Neural crest cell (in vitro differentiated cells): ENCODE measurements around the gene SERPINA12. TPM values are rescaled to one million over a fixed set of nuclear protein-coding genes. Genes with fewer than 3 reads are reported as not detected.

ENCODE experiments used
- DNase-seq: peaks from one replicate; pipeline ENCODE4 v3.0.0; 2021; ENCODE audit warnings: low read depth, mixed read lengths, low spot score
- H3K27ac Mint-ChIP-seq: one replicate; pipeline ENCODE4 v1.8.0; 2021; ENCODE audit warnings: mild to moderate bottlenecking, mixed read lengths; ENCODE audit not compliant: unreplicated experiment
- H3K27me3 Mint-ChIP-seq: 2 replicates; pipeline ENCODE4 v1.8.0; 2021; ENCODE audit warnings: low read depth, mild to moderate bottlenecking, mixed read lengths
- H3K36me3 Mint-ChIP-seq: 2 replicates; pipeline ENCODE4 v1.8.0; 2021; ENCODE audit warnings: low read depth, mild to moderate bottlenecking, mixed read lengths
- H3K4me1 Mint-ChIP-seq: 2 replicates; pipeline ENCODE4 v1.8.0; 2021; ENCODE audit warnings: mixed read lengths
- H3K4me3 Mint-ChIP-seq: one replicate; pipeline ENCODE4 v1.8.0; 2021; ENCODE audit warnings: mild to moderate bottlenecking, mixed read lengths
- H3K9me3 Mint-ChIP-seq: 2 replicates; pipeline ENCODE4 v1.8.0; 2021; ENCODE audit warnings: mixed read lengths
- total RNA-seq: library from RNA; stranded (reverse); gene quantifications from 2 replicates; pipeline ENCODE4 v1.2.1, GENCODE V29; 2021
- TF ChIP-seq, protein P1 (sequence below): fragments of 200-600 bp; sonication (generic); conservative IDR thresholded peaks from 2 replicates; pipeline ENCODE4 v1.5.0; 2021; ENCODE audit warnings: antibody characterized with exemption, mild to moderate bottlenecking

Gene SERPINA12
- total RNA-seq, 1 donor from 2014 or later = not detected

DNA sequence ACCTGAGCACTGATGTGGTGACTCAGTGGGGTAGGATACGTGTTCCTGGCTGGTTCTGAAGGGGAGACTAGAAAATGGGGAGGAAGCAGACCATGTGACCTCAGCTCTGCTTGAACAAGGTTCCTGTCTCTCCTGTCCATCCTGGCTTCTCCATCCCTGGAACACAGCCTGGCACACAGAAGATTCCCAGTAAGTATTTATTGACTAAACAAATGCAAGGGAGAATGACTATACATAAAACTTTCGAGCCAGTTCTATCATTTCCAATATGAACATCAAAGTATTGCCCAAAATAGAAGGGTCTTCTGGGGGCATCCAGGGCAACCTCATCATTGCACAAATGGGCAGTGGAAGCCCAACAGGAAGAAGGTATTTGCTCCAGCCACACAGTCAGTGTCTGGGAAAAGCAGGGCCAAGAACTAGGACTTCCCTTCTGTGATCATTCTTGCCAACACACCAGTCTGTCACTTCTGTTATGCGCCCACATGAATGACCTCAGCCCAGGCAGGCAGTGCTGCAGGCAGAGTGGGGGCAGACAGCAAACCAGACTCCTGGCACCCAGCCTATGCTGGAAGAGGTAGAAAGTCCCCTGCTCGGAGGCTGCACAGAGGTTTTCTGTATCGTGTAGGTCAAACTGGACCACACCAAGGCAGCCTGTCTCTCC, 27.7 kb downstream of the SERPINA12 start:
- TF ChIP-seq, protein P1, sequence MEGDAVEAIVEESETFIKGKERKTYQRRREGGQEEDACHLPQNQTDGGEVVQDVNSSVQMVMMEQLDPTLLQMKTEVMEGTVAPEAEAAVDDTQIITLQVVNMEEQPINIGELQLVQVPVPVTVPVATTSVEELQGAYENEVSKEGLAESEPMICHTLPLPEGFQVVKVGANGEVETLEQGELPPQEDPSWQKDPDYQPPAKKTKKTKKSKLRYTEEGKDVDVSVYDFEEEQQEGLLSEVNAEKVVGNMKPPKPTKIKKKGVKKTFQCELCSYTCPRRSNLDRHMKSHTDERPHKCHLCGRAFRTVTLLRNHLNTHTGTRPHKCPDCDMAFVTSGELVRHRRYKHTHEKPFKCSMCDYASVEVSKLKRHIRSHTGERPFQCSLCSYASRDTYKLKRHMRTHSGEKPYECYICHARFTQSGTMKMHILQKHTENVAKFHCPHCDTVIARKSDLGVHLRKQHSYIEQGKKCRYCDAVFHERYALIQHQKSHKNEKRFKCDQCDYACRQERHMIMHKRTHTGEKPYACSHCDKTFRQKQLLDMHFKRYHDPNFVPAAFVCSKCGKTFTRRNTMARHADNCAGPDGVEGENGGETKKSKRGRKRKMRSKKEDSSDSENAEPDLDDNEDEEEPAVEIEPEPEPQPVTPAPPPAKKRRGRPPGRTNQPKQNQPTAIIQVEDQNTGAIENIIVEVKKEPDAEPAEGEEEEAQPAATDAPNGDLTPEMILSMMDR = no peak
- no peaks in the 10 kb centered on the region for H3K36me3 Mint-ChIP-seq
- peaks cover 7% of the 10 kb centered on the region for H3K4me1 Mint-ChIP-seq
- peaks cover 5% of the 10 kb centered on the region for H3K27me3 Mint-ChIP-seq
- no peak for DNase-seq
- peaks cover 12% of the 10 kb centered on the region for H3K9me3 Mint-ChIP-seq
- no peak overlapping the region for H3K27ac Mint-ChIP-seq
- H3K4me3 Mint-ChIP-seq = no peak overlapping the region

DNA sequence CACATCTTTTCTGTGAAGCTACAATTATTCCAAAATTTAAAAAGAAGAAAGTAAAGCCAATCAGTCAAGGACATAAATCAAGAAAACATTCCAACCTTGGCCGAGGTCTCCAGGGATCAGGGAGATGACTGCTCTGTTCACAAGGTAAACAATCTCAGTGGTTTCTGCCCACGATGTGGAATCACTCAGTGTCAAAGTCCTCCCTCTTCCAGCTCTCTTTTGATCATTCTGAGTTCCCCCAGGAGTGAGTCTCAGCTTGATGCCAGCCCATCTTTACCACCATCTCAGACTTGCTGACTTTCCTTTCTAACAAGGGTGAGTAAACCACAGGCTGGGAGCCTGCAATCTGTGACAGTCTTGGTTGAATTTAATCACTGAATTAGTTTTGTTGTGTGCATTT, 28.5 kb downstream of the SERPINA12 start:
- no peak for DNase-seq
- Mint-ChIP-seq H3K36me3 (no peaks in the 10 kb centered on the region), H3K9me3 (peaks cover 12% of the 10 kb centered on the region), H3K27me3 (no peaks in the 10 kb centered on the region), H3K27ac (no peak overlapping the region), H3K4me3 (no peak overlapping the region), H3K4me1 (no peaks in the 10 kb centered on the region)
- TF ChIP-seq, protein P1 = no peak

DNA sequence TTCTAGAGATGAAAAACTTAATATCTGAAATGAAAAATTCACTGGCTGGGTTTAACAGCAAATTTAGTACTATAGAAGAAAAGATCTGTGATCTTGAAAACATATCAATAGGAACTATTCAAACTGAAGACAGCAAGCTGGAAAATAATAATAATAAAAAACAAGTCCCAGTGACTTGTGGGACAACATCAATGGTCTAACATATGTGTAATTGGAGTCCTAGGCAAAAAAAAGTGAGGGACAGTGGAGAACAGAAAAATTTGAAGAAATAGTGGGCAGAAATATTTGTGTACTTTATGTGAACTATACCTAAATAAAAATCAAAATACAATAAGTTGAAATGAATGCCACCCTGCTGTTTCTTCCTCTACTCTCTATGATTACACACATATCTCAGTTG, 30.8 kb downstream of the SERPINA12 start:
- TF ChIP-seq, protein P1 = no peak
- Mint-ChIP-seq H3K9me3 (peaks cover 12% of the 10 kb centered on the region), H3K27ac (no peak overlapping the region), H3K4me1 (no peaks in the 10 kb centered on the region), H3K4me3 (no peak overlapping the region), H3K36me3 (no peaks in the 10 kb centered on the region), H3K27me3 (no peaks in the 10 kb centered on the region)
- no peak for DNase-seq

DNA sequence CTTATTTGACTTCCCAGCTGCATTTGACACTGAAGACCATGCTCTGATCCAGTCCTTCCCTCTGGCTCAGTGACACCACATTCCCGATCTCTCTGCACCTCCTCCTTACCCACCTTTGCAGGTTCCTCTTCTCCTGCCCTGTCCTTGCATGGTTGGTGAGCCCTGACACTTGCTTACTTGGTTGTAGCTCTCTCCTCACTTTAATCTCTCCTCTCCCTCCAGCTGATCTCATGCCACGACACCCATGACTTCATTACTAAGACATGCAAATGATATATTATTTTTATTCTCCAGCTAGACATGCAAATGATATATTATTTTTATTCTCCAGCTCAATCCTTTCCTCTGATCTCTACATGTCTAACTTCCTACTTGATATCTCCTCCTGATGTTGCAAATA, 33.2 kb downstream of the SERPINA12 start, which contains the start of gene SERPINA9:
TSS of gene SERPINA9 (minus strand) at position 175 of the 400 bp plus-strand sequence. CDS start 6,357 bp downstream, outside the sequence.
- no peaks in the 10 kb centered on the region for H3K4me1 Mint-ChIP-seq
- H3K36me3 Mint-ChIP-seq = no peaks in the 10 kb centered on the region
- peaks cover 13% of the 10 kb centered on the region for H3K27me3 Mint-ChIP-seq
- no peak for DNase-seq
- H3K27ac Mint-ChIP-seq = no peak within 1 kb of the TSS
- no peak within 1 kb of the TSS for H3K4me3 Mint-ChIP-seq
- TF ChIP-seq, protein P1 = no peak
- H3K9me3 Mint-ChIP-seq = peaks cover 12% of the 10 kb centered on the region

DNA sequence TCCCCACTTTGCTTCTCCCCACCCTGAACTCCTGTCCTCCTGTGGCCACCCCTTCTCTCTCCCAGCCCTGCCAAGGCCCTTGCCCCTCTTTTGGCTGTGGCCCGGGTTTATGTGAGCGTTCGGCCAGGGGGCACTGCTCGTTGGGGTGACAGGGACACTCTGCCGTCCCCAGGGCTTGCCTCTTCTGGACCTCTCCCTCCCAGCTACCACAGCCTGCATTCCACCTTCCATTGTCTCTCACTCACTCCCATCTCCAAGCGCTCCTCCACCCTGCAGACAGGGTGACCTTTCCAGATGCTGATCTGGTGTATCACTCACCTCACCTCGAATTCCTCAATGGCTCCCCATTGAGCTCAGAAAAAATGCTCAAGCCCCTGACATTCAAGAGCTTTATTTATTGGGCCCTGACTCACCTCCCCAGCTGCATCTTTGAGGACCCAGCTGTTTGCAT, 34.7 kb downstream of the SERPINA12 start:
- Mint-ChIP-seq H3K27ac (no peak overlapping the region), H3K27me3 (peaks cover 13% of the 10 kb centered on the region), H3K4me3 (no peak overlapping the region), H3K36me3 (no peaks in the 10 kb centered on the region), H3K9me3 (peaks cover 12% of the 10 kb centered on the region), H3K4me1 (no peaks in the 10 kb centered on the region)
- TF ChIP-seq, protein P1 = no peak
- no peak for DNase-seq
